ENCODE results near the gene CAPNS2.

Gene CAPNS2

DNA sequence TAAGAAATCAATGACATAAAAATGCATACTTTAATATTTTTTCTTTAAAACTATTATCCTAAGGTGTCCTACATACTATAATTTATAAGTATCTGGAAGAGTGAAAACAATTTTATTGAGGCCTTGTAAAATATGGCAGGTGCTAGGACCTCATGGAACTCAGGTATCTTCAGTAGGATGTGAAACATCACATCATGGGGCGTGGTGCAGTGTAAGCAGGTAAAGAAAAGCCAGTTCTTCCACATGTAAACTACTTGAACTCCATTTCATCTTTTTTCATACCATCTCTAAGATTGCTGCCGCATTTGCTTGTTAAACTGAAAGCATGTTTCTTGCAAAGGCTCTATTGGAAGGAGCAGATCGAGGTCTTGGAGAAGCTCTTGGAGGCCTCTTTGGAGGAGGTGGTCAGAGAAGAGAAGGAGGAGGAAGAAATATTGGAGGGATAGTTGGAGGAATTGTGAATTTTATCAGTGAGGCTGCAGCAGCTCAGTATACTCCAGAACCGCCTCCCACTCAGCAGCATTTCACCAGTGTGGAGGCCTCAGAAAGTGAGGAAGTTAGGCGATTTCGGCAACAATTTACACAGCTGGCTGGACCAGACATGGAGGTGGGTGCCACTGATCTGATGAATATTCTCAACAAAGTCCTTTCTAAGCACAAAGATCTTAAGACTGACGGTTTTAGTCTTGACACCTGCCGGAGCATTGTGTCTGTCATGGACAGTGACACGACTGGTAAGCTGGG, at the start of gene CAPNS2:
Gene CAPNS2, plus strand, starts transcription at position 253 of the 744 bp plus-strand sequence. Its CDS starts 73 bp downstream, at position 326.
- DNase-seq (ENCODE audit: low spot score) = no peak

DNA sequence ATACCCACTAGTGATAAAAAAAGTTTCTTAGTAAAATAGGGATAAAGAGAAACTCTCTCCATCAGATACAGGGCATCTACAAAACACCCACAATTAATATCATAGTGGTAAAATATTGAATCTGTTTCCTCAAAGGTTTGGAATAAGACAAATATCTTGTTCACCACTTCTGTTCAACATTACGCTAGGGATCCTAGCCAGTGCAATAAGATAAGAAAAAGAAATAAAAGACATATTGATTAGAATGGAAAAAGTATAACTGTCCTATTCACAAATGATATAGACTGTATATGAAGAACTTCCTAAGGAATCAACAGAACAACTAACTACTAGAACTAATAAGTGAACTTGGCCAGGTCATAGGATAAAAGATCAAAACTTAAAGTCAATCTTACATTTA, 44.7 kb upstream of the CAPNS2 start:
- no peak for DNase-seq (ENCODE audit: low spot score)

- DNase-seq (ENCODE audit: low spot score) = no peak
Observed at GRCh38 chr16:55526441-55526840, 40.0 kb upstream of the CAPNS2 start.

DNA sequence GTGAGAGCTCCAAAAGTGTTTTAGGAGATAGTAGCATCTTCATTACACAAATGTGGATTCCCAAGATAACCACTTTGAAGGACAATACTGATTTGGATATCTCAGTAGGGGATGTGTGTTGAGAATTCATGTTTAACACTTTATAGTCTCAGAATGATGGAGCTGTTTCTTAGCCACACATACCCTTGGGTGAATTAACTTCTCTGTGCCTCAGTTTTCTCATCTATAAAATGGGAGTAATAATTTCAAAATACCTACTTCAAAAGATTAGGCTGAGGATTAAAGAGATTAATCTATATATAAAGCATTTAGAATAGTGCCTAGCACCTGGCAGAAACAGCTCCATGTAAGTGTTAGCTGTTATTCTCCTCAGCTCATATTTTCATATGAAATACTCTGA, 38.6 kb upstream of the CAPNS2 start:
- no peak for DNase-seq (ENCODE audit: low spot score)

GRCh38 chr16:55529018-55529417, 37.5 kb upstream of the CAPNS2 start:
- DNase-seq (ENCODE audit: low spot score) = no peak

DNA sequence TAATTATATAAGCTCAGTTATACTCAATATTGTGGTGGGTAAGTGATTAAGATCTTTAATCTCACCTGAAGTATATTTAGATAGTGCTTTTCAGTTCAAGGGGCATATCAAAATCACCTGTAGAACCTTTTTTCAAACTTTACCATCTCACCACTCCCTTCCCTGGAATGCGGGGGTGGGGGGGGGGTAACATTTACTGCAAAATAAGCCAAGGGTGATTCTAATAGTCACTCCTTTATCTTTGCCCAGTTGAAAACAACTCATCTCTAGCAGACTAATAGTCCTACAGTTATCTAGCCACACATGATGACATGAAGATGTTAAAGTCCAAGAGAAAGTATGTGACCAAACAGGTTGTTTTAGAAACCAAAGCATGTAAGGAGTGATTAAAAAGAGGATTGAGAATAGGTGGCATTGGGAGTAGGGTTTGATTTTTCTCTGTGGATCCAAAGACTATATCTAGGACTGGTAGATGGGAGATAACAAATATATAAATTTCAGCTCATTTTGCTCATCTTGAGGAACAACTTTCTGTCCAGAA, 36.1 kb upstream of the CAPNS2 start:
- DNase-seq (ENCODE audit: low spot score) = no peak

DNA sequence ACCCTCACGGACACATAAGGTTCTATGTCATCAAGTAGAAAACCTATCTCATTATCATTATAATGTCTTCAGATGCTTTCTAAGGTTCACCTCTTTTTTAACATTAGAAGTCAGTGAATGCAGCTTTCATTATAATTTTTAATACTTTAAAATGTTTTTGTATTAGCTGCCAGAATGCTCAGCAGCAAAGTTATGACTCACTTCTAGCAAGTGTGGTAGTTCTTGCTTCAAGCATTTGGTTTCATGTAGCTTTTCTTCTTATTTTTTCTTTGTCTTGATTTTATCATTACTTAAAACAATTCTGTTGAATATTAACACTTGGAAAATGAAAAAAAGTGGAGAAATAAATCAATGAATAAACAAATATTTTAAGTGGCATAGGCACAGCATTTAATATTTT, 34.3 kb upstream of the CAPNS2 start:
- DNase-seq (ENCODE audit: low spot score) = no peak

- no peak for DNase-seq (ENCODE audit: low spot score)
Observed at GRCh38 chr16:55534756-55535155, 31.7 kb upstream of the CAPNS2 start.

- DNase-seq (ENCODE audit: low spot score) = no peak
Observed at GRCh38 chr16:55539049-55539448, 27.4 kb upstream of the CAPNS2 start.

GRCh38 chr16:55539488-55539887, 27.0 kb upstream of the CAPNS2 start:
- DNase-seq (ENCODE audit: low spot score) = no peak

DNA sequence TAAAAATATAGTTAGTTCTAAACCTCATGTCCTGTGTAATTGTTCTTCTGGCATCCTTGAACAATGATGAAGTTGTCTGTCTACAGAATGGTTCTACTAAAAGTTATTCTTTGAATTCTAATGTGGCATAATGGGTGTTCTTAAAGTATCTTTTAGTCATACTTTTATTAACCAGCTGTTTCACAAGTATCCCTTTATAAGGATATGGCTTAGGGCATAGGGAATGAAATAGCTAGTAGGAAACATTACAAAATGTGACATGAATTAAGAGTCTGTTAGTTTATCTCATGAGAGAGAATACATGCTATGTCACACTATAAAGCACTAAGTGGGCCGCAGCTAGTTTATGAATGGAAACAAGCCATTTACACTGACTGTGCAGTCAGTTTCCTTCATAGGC, 26.3 kb upstream of the CAPNS2 start:
- no peak for DNase-seq (ENCODE audit: low spot score)

DNA sequence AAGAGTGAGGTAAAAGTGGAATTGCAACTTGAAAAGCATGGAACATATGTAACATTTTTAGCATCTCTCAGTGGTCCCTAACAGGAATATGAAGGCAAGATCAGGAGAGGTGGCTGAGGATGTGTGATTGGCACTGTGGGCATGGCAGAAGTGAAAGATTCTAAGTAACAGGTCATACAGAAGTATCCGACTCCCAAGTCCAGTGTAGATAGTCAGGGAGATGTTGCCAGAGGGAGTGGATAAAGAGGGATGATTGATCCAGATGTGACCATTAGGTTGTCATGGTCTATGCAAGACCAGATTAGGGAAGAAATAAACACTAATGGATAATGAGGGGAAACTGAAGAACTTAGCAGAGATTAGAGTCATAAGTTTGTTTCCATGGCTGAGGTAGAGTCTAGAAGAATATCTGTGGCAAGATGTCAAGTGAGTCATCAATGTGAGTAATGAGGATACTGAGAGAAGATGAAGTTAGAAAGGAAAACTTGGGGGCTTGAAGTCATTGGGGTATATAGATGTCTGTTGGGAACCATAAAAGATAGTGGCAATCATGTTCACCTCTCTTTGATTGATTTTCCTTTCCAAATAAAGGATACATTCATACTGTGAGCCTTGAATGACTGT, 23.9 kb upstream of the CAPNS2 start:
- DNase-seq (ENCODE audit: low spot score) = peak; percentile 54

DNA sequence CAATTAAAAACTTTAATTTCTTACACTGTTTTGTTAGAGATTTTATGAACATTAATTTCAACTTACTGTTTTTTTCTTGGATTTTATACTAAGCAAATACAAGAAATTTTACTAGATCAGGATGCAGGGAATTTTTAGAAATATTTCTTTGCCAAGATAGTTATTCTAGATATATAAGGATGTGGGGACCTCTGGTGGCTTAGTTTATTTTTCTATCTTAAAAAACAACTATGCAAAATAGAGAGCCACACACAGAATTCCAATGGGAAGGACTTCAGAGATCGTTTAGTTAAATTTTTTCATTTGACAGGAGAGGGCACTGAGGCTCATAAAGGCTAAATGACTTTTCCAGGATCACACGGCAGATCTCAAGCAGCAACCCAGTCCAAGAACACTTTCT, 23.0 kb upstream of the CAPNS2 start:
- peak; percentile 49 for DNase-seq (ENCODE audit: low spot score)

DNA sequence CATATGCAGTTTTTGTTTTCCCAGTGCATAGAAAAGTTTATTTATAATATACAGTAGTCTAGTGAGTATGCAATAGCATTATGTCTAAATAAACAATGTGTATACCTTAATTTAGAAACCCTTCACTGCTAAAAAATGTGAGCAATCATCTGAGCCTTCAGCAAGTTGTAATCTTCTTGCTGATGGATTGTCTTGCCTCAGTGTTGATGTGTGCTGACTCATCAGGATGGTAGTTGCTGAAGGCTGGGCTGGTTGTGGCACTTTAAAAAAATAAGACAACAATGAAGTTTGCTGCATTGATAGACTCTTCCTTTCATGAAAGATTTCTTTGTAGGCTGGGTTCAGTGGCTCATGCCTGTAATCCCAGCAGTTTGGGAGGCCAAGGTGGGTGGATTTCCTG, 13.9 kb upstream of the CAPNS2 start:
- peak; percentile 58 for DNase-seq (ENCODE audit: low spot score)

GRCh38 chr16:55555436-55555835, 11.0 kb upstream of the CAPNS2 start:
- no peak for DNase-seq (ENCODE audit: low spot score)

GRCh38 chr16:55557186-55557585, 9.3 kb upstream of the CAPNS2 start:
- no peak for DNase-seq (ENCODE audit: low spot score)

DNA sequence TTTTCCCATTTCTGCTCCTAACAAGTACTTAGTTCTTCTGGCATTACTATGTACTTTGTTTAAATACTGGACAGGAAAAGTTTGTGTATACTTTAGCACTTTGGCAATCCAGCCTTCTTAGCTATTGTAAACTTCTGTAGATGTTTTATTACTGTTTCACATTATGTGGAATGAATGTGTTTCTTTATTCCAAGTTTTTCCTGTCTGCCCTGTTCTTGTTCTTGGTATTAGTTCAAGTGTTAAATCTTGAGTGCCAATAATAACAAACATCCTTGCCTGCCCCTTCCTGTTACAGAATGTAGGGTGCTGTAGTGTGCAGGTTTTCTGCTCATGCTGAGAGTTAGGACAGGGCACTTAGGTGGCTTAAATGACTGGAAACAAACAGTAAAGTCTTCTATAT, 7.3 kb upstream of the CAPNS2 start:
- no peak for DNase-seq (ENCODE audit: low spot score)

DNA sequence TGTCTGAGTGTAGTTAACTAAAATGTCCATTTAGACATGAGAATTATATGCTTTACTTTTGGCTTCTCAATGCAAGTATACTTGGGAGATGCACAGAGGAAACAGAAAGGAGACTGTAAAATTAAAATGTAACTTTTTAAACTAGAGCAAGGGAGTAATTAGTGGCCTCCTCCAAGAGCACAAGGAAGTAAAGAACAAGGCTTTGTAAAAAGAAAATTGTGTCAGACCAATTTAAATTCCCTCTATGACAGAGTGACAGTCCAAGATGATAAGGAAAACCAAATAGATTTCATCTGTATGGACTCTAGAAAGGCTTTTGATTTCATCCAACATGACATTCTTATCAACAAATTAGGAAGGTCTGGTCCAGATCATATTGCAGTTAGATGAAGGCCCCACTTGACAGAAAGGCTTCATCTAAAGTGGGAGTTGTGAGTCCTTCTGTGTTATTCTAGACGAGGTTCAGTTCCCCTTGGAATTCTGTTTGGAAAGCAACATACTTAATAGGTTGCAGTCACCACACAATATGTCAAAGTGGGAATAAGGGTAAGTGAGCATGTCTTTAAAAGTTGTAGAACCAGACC, 6.5 kb upstream of the CAPNS2 start:
- no peak for DNase-seq (ENCODE audit: low spot score)

DNA sequence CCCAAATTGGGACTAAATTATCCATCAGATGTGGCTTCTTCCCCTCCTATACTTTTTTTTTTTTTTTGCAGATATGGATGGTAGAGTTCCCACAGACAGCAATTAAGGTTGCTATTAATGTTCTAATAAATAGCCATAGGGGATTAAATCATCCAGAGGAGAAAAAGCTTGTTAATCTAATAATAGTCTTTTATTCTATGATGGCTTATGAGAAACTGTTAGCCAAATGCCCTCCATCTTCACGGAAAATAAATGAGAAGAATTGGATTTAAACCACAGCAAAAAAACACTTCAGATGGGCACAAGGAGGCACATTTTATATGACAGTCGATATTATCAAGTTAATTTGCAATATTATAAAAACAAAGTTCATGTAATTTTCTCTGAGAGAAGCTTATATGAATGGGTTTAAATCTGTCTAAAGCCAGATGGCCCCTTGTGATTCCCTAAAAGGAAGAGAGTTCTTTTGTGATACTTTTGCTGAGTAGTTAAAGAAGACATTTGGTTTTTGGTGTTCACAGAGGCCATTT, 5.1 kb upstream of the CAPNS2 start:
- DNase-seq (ENCODE audit: low spot score) = no peak

DNA sequence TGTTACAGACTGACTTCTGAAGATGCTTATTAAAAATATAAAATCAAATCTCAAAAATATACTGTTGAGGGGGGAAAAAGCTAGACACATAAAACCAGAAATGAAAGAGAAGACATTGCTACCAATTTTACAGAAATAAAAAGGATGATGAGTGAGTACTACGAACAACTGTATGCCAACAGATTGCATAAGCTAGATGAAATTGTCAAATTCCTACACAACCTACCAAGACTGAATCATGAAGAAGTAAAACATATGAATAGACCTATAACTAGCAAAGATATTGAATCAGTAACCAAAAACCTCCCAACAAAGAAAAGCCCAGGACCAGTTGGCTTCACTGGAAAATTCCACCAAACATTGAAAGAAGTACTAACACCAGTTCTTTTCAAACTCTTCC, 3.5 kb upstream of the CAPNS2 start:
- no peak for DNase-seq (ENCODE audit: low spot score)

DNA sequence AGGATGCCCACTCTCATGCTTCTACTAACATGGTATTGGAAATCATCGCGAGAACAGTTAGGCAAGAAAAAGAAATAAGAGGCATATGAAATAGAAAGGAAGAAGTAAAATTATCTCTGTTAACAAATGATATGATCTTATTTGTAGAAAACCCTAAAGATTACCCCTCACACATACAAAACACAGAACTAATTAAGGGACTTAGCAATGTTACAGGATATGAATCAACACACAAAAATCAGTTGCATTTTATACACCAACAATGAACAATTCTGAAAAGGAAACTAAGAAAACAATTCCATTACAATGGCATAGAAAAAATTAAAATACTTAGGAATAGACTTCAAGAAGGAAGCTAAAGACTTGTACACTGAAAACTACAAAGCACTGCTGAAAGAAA, 2.7 kb upstream of the CAPNS2 start:
- no peak for DNase-seq (ENCODE audit: low spot score)

DNA sequence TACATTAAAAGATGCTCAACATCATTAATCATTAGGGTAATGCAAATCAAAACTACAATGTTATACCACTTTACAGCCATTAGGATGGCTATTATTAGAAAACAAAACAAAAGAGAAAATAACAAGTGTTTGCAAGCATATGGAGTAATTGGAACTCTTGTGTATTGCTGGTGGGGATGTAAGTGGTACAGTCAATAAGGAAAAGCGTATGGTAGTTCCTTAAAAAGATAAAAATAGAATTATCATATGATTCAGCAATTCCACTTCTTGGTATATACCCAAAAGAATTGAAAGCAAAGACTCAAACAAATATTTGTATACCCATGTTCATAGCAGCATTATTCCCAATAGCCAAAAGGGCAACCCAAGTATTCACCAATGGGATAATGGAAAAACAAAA, 1.4 kb upstream of the CAPNS2 start:
- no peak for DNase-seq (ENCODE audit: low spot score)

GRCh38 chr16:55567382-55567781, 898 bp downstream of the CAPNS2 start:
- DNase-seq (ENCODE audit: low spot score) = no peak

All from kidney tubule cell (primary cell).